Activated CD8-positive, alpha-beta memory T cell treated with anti-CD3 and anti-CD28 coated beads, Interleukin-2, amount 10 ng/mL, durations not matched to agents 7 days and 5 days (primary cell): ENCODE results near the gene IKBKG. TPM values are rescaled to one million over a fixed set of nuclear protein-coding genes. Genes with fewer than 3 reads are reported as not detected.
"Not testable (repeated sequence)": the region's sequence is repeated elsewhere in the genome, so short reads cannot be mapped to it uniquely, and the experiment has no call there.

ENCODE experiments used
- ATAC-seq: fragments of 150-1000 bp; cut with Tn5 transposase; one replicate; pipeline ENCODE4 v1.10.0; 2021; ENCODE audit warnings: moderate library complexity
- CTCF ChIA-PET: fragments of 350-600 bp; sonication (Branson Sonifier 250); formaldehyde crosslinking; loops from one replicate; lab custom pipeline; 2021; ENCODE audit warnings: antibody characterized with exemption; lab: Charles Lee
- DNase-seq: peaks from one replicate; pipeline ENCODE4 v3.0.0-alpha.2; 2020
- H3K27ac Mint-ChIP-seq: one replicate; pipeline ENCODE4 v1.8.0; 2021; ENCODE audit warnings: mild to moderate bottlenecking, mixed read lengths
- H3K27me3 Mint-ChIP-seq: one replicate; pipeline ENCODE4 v1.8.0; 2021; ENCODE audit warnings: mixed read lengths
- H3K36me3 Mint-ChIP-seq: one replicate; pipeline ENCODE4 v1.8.0; 2021; ENCODE audit warnings: mild to moderate bottlenecking, mixed read lengths
- H3K4me1 Mint-ChIP-seq: one replicate; pipeline ENCODE4 v1.8.0; 2021; ENCODE audit warnings: mixed read lengths
- H3K4me3 Mint-ChIP-seq: one replicate; pipeline ENCODE4 v1.8.0; 2021; ENCODE audit warnings: mild to moderate bottlenecking, moderate library complexity, mixed read lengths
- H3K9me3 Mint-ChIP-seq: one replicate; pipeline ENCODE4 v1.8.0; 2022; ENCODE audit warnings: low read depth, mixed read lengths
- total RNA-seq, 2 experiments: library from RNA; stranded (reverse); gene quantifications; one replicate each; pipeline ENCODE4 v1.2.3, GENCODE V29; 2021

Gene IKBKG
- total RNA-seq, 2 experiments from 2014 or later: 53.0 to 58.1 TPM

DNA sequence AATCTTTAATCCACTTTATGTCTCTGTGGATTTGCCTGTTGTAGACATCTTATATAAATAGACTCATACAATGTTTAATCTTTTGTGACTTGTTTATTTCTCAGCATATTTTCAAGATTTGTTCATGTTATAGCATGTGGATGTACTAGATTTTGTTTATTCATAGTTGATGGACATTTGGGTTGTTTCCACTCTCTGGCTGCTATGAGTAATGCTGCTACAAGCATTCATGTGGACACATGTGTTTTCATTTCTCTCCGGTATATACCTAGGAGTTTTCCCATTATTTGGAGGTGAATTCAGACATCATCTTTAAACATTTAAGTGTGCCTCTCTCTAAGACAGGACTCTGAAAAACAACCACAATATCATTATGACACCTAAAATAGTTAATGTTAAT is 2.3 kb downstream of the IKBKG start:
- no peak for ATAC-seq
- peak overlapping the region; percentile 46 for H3K4me3 Mint-ChIP-seq
- H3K4me1 Mint-ChIP-seq: peaks cover 46% of the 10 kb centered on the region
- peak overlapping the region; percentile 59 for H3K27ac Mint-ChIP-seq
- CTCF ChIA-PET: no interaction called here
- H3K27me3 Mint-ChIP-seq: no peaks in the 10 kb centered on the region
- peaks cover 33% of the 10 kb centered on the region for H3K36me3 Mint-ChIP-seq
- DNase-seq: no peak
- H3K9me3 Mint-ChIP-seq: no peaks in the 10 kb centered on the region

DNA sequence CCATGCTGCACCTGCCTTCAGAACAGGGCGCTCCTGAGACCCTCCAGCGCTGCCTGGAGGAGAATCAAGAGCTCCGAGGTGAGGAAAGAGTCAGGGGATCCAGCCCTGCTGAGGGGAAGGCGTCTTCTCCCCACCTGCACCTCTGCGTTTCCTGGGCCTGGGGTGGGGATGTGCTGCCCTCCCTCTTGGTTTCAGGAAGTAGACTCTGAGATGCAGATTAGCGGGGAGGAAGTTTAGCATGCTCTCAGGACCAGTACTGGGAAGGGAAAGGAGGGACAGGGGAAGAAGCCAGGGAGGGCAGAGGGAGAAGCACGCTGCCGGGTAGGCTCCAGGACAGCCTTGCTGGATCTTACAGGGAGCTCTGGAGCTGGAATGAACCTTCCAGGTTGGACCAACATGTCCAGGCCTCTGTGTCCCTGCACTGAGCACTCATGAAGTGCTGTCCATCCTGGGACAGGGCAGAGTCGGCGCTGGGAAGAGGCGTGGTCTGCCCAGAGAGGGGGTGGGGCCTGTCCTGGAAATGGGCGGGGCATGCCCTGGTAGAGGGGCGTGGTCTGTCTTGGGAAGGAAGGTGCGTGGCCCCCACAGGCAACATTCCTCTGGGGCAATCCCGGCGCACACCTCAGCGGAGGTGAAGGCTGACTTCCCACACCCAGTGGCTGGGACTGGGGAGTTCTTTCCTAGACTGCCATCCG is 4.8 kb downstream of the IKBKG start:
- H3K4me1 Mint-ChIP-seq: peaks cover 31% of the 10 kb centered on the region
- H3K27ac Mint-ChIP-seq, CTCF ChIA-PET, H3K27me3 Mint-ChIP-seq, ATAC-seq, H3K4me3 Mint-ChIP-seq, DNase-seq, H3K9me3 Mint-ChIP-seq: not testable (repeated sequence)
- H3K36me3 Mint-ChIP-seq: peaks cover 31% of the 10 kb centered on the region

DNA sequence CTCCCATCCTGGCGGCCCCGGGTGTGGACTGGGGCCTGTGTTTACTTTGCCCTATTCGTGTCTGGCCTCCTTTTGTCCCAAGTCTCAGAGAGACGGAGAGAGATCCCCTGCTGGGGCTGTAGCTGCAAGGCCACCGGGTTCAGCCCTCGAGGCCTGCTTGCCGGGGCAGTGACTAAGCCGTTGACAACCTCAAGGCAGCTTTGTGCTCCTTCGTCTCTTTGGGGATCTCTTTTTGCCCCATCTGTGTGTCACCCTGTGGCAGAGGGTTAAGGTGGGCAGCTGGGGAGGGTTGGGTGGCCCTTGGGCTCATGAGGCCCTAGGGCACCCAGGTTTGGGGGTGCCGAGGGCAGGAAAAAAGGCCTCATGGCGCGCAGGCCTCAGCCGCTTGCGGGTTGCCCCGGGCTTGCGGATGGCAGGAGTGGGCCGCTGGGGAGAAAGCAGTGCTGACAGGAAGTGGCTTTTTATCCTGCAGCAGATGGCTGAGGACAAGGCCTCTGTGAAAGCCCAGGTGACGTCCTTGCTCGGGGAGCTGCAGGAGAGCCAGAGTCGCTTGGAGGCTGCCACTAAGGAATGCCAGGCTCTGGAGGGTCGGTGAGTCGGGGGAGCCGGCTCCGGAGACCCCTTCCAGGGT is 10.8 kb downstream of the IKBKG start:
- DNase-seq, CTCF ChIA-PET: not testable (repeated sequence)

DNA sequence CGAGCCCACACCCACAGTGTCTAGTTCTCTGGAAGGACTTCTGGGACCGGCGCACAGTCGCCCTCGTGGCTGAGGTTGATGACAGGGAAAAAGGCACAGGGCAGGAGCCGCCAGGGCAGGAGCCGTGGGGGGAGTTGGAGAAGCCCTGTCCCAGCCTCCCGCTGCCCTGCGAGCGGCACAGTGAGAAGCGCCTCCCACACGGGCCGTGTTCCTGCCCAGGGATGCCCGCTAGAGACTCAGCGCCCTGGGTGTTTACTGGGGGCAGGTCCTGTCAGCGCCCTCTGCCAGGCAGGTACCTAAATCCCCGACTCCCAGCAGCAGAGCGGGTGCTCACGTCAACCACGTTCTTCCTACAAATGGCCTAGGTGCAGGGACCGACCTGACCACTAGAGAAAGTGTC is 11.5 kb downstream of the IKBKG start:
- ATAC-seq, H3K4me3 Mint-ChIP-seq, H3K4me1 Mint-ChIP-seq, H3K36me3 Mint-ChIP-seq, H3K27me3 Mint-ChIP-seq, H3K27ac Mint-ChIP-seq, CTCF ChIA-PET, DNase-seq, H3K9me3 Mint-ChIP-seq: not testable (repeated sequence)

More for the DNA sequence above, 10.8 kb downstream of the IKBKG start:
- H3K27ac Mint-ChIP-seq, H3K36me3 Mint-ChIP-seq, H3K4me3 Mint-ChIP-seq, H3K9me3 Mint-ChIP-seq, H3K4me1 Mint-ChIP-seq, H3K27me3 Mint-ChIP-seq: not testable (repeated sequence)
- ATAC-seq: peak; percentile 82

DNA sequence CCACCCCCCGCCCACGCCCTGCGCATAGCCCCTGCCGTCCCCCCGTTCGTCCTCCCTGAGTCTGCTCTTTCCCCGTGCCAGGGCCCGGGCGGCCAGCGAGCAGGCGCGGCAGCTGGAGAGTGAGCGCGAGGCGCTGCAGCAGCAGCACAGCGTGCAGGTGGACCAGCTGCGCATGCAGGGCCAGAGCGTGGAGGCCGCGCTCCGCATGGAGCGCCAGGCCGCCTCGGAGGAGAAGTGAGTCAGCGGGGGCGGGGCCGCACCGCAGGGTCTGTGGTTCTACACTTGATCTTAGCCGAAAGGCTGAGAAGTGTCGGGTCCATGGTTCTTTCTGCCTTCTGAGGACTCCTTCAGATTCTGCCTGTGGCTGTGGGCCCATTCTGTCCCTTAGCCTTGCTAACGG is 12.9 kb downstream of the IKBKG start:
- H3K27me3 Mint-ChIP-seq, H3K4me1 Mint-ChIP-seq, H3K27ac Mint-ChIP-seq, H3K4me3 Mint-ChIP-seq, CTCF ChIA-PET, DNase-seq, ATAC-seq, H3K36me3 Mint-ChIP-seq, H3K9me3 Mint-ChIP-seq: not testable (repeated sequence)

DNA sequence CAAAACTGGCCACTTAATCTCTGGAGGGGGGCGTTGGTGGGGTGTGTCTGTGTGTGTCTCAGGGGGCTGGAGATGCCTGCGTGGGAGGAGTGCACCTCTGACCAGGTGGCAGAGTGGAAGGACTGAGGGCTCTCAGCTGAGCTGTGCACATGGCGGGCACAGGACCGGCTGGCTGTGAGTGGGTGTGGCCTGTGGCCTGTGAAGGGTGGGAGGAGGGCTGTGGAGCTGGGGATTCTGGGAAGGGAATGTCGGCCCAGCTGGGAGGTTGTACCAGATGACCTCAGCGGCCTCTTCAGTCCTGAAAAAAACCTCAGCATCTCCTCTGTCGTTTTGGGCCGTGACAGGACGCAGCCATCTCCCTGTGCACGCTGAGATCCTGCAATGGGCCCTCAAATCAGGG is 14.9 kb downstream of the IKBKG start:
- H3K36me3 Mint-ChIP-seq, ATAC-seq, H3K9me3 Mint-ChIP-seq, CTCF ChIA-PET, H3K27ac Mint-ChIP-seq, H3K27me3 Mint-ChIP-seq, DNase-seq, H3K4me3 Mint-ChIP-seq, H3K4me1 Mint-ChIP-seq: not testable (repeated sequence)

DNA sequence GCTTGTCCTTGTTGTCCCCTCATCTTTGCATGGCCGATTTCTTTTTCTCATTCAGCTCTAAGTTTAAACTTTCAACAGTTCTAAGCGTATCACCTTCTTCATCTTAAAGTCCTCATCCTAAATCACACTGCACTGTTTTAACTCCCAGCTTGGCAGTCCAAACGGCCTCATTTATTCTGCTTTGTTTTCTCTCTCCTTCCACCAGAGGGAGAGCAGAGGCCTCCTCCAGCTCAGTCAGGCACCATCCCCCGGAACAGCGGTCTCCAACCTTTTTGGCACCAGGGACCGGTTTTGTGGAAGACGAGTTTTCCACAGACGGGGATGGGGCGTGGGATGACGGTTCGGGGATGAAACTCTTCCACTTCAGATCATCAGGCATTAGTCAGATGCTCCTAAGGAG is 22.9 kb downstream of the IKBKG start:
- H3K36me3 Mint-ChIP-seq, CTCF ChIA-PET, H3K4me3 Mint-ChIP-seq, ATAC-seq, H3K4me1 Mint-ChIP-seq, DNase-seq, H3K27ac Mint-ChIP-seq, H3K9me3 Mint-ChIP-seq, H3K27me3 Mint-ChIP-seq: not testable (repeated sequence)

DNA sequence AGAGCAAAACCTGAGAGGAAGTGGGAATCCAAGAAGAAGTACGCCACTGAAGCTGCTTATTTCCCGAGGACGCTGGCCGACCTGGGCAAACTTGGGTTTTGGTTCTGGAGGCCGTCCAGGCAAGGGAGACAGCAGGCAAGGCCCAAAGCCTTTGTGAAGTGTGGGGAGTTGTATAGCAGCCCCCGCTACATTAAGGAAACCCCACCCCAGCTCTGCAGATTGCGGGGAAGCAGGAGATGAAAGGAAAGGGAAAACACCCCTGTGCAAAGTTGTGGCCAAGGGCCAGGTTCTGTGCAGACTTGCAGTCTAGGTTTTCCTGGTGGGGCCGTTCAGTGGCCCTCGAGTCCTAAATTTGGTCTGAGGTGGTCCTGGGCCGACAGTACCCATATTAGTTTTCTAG is 25.6 kb downstream of the IKBKG start:
- H3K27ac Mint-ChIP-seq, H3K36me3 Mint-ChIP-seq, CTCF ChIA-PET, H3K9me3 Mint-ChIP-seq, H3K27me3 Mint-ChIP-seq, H3K4me1 Mint-ChIP-seq, H3K4me3 Mint-ChIP-seq, DNase-seq, ATAC-seq: not testable (repeated sequence)

DNA sequence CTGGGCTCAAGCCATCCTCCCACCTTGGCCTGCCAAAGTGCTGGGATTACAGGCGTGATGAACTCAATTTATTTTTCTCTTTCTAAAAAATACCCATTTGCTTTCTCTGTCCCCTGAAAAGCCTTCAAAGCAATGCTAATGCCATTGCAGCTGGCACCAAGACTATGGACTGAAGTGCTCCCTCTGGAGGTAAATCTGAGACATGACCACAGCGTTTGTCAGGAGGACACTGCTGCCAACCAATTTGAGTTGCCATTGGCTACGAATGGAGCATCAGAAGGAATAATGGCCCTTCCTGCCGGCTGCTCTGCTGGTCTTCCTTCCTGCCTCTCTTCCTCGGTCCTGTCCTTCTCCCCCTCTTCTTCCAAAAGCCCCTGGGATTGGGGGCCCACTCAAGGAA is 27.7 kb downstream of the IKBKG start:
- H3K9me3 Mint-ChIP-seq, H3K27me3 Mint-ChIP-seq, DNase-seq, H3K4me3 Mint-ChIP-seq, H3K36me3 Mint-ChIP-seq, H3K27ac Mint-ChIP-seq, CTCF ChIA-PET, H3K4me1 Mint-ChIP-seq: not testable (repeated sequence)
- peak; percentile 36 for ATAC-seq

DNA sequence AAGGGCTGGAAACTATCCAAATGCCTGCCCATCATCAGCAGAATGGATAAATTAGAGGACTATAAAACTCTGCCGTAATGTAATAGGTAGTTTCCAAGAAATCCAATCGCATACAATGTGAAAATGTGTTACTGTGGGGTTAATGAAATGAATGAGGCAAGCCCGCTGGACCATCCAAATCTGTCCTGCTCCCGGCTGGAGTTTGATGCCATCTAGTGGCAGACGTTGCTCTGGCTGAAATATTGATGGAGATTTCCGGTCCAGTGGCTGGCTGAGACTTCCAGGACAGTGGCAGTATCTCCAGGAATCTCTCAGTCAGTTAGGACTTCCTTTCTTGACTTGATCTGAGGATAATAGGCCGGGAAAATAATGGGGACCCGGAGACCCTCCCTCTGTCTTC is 35.6 kb downstream of the IKBKG start:
- ATAC-seq, H3K27me3 Mint-ChIP-seq, H3K4me3 Mint-ChIP-seq, H3K27ac Mint-ChIP-seq, H3K4me1 Mint-ChIP-seq, H3K9me3 Mint-ChIP-seq, H3K36me3 Mint-ChIP-seq, DNase-seq, CTCF ChIA-PET: not testable (repeated sequence)

DNA sequence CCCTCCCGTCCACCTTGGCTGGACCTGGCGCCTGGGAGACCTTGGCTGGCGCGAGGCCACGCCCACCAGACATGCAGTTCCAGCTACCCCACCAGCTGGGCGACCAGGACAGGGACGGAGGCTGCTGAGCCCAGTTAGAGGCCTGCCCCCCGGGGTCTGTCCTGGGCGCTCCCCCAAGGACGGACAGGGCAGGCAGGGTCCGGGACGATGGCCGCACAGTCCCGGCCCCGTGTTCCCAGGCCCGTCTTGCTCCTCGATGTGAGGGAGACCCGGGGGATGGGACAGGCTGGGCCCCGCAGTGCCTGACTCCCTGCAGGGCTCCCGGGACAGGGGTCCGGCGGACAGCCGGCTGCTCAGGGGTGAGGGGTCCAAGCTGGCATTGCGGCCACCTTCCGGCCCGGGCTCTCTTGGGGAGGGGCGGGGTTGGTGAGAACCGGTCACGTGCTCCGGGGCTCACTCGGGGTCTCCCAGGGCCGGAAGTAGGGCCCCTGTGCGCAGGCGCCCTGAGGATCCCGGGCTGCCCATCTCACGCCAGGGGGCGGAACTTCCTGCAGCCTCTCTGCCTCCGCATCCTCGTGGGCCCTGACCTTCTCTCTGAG is 37.3 kb downstream of the IKBKG start, which contains the start of gene CTAG1A:
TSS of gene CTAG1A (plus strand) at position 549 of the 599 bp plus-strand sequence. CDS start 74 bp downstream, outside the sequence.
- DNase-seq, H3K9me3 Mint-ChIP-seq, H3K36me3 Mint-ChIP-seq, H3K4me1 Mint-ChIP-seq, H3K27ac Mint-ChIP-seq, H3K27me3 Mint-ChIP-seq, H3K4me3 Mint-ChIP-seq, CTCF ChIA-PET: not testable (repeated sequence)
- ATAC-seq: peak; percentile 49

DNA sequence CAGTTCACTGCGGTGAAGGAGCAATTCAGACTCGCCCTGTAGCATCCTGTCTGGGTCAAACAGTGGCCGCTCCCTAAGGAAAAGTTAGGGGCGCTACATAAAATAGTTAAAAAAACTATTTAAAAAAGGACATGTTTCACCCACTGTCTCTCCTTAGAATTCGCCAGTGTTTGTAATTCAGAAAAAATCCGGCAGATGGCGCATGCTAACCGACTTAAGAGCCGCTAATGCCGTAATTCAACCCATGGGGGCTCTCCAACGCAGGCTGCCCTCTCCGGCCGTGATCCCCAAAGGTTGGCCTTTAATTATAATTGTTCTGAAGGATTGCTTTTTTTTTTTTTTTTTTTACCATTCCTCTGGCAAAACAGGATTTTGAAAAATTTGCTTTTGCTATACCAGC is 43.0 kb downstream of the IKBKG start:
- CTCF ChIA-PET, DNase-seq: not testable (repeated sequence)

DNA sequence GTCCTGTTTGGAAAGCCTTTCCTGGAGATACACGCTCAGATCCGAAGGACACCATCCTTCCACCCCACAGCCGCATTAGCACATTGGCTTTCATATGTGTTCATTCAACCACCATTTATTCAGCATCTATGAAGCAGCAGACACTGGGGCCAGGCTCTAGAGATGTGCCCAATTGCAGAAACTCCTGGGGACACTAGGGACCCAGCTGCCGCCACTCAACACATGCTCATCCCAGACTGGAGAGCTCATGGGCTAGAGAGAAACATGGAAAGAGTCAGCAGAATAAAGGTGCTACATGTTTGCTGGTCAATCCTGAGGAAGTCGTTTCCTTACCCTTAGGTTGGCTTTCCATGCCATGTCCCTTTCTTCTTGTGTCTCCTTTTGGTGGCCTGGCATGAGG is 45.1 kb downstream of the IKBKG start:
- ATAC-seq: no peak
- Mint-ChIP-seq H3K4me3 (no peak overlapping the region), H3K27me3 (peaks cover 5% of the 10 kb centered on the region), H3K9me3 (no peaks in the 10 kb centered on the region), H3K4me1 (peaks cover 9% of the 10 kb centered on the region), H3K36me3 (no peaks in the 10 kb centered on the region), H3K27ac (no peak overlapping the region)
- CTCF ChIA-PET: interaction anchor here (0.6 kb wide), 1 partner anchor 256 kb away, joined by 3 read pairs; no protein-coding TSS in a partner anchor
- DNase-seq: no peak

More for the DNA sequence above, 43.0 kb downstream of the IKBKG start:
- not testable (repeated sequence) for ATAC-seq, H3K27me3 Mint-ChIP-seq, H3K27ac Mint-ChIP-seq, H3K9me3 Mint-ChIP-seq, H3K36me3 Mint-ChIP-seq, H3K4me3 Mint-ChIP-seq, H3K4me1 Mint-ChIP-seq

DNA sequence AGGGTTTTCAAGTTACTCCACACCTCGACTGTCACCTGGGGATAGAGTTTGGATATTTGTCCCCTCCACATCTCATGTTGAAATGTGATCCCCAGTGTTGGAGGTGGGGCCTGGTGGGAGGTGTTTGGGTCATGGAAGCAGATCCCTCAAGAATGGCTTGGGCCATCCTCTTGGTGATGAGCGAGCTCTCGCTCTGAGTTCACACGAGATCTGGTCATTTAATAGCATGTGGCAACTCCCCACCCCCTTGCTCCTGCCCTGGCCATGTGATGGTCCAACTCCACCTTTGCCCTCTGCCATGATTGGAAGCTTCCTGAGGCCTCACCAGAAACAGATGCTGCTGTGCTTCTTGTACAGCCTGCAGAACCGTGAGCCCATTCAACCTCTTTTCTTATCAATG is 45.8 kb downstream of the IKBKG start:
- H3K27ac Mint-ChIP-seq: no peak overlapping the region
- H3K4me1 Mint-ChIP-seq: peaks cover 9% of the 10 kb centered on the region

More for the DNA sequence above, 45.8 kb downstream of the IKBKG start:
- Mint-ChIP-seq H3K4me3 (no peak overlapping the region), H3K36me3 (no peaks in the 10 kb centered on the region), H3K27me3 (peaks cover 5% of the 10 kb centered on the region), H3K9me3 (no peaks in the 10 kb centered on the region)
- DNase-seq (no peak), ATAC-seq (no peak)
- CTCF ChIA-PET: no interaction called here
